ENCODE data around the gene NPR1.
"Not testable (repeated sequence)": the region's sequence is repeated elsewhere in the genome, so short reads cannot be mapped to it uniquely, and the experiment has no call there.

NPR1 gene

DNA sequence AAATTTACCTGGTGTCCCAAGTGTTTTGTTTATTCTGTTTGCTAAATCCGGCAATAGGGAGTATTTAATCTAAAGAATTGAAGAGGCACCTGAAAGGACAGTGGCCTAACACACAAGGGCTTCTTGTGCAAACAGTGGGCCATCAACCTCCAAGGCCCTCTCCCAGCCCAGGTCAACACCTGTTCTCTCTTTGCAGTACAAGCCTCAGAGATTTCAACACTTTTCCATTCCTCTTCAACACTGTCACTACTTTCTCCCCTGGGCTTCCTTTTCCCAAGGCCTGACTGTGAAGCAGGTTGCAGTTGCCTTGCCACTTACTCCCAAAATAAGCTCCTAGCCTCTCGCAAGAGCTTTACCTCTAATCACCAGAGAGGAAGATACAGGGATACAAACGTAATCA, 23.2 kb upstream of the NPR1 start:
- Histone ChIP-seq H3K36me3 (ENCODE audit: control insufficient read depth, insufficient read depth, low read length) (no peaks in the 10 kb centered on the region), H3K27ac (ENCODE audit: low read depth, low read length) (no peak overlapping the region), H3K9ac (ENCODE audit: low read length) (no peak overlapping the region), H3K4me3 (ENCODE audit: low read length) (no peak overlapping the region), H3K27me3 (ENCODE audit: control insufficient read depth, insufficient read depth, low read length) (no peaks in the 10 kb centered on the region), H3K4me1 (ENCODE audit: control insufficient read depth, insufficient read depth, low read length) (peaks cover 6% of the 10 kb centered on the region)

DNA sequence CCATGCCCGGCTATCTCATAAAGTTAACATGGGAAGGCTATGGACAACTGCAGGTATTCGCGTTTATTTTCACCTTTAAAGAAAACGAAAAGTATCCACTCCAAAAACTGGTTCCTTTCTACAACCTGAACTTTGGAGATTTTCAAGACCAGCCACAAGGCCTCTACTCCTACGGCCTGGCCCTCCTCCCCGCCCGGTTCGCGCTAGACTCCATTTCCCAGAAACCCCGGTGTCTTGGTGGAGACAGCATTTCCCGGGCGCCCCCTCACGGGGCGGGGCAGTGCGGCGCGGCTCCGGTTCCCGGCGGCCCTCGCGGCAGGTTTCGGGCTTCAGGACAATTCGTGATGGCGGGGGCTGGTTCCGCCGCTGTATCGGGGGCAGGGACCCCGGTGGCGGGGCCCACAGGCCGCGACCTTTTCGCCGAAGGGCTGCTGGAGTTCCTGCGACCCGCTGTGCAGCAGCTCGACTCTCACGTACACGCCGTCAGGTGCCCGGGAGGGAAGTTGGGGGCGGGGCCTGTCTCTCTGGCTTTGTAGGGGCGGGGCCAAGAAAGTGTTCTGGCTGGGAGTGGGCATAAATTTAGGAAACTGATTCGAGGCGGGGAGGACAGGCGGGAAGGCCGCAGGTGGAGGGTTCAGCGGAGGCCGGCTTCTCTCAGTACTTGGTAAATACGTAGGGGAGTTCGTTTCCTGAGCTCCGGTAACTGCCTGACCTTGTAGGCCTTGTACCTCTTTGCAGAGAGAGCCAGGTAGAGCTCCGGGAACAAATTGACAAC, 19.9 kb upstream of the NPR1 start, which contains the start of gene SNAPIN:
Gene SNAPIN, plus strand, starts transcription at position 304 of the 775 bp plus-strand sequence. Its CDS starts 41 bp downstream, at position 345.
- Histone ChIP-seq H3K27ac (ENCODE audit: low read depth, low read length) (peak within 1 kb of the TSS; percentile 91), H3K4me3 (ENCODE audit: low read length) (peak within 1 kb of the TSS; percentile 81), H3K4me1 (ENCODE audit: control insufficient read depth, insufficient read depth, low read length) (peaks cover 6% of the 10 kb centered on the region), H3K27me3 (ENCODE audit: control insufficient read depth, insufficient read depth, low read length) (no peaks in the 10 kb centered on the region), H3K36me3 (ENCODE audit: control insufficient read depth, insufficient read depth, low read length) (peaks cover 18% of the 10 kb centered on the region), H3K9ac (ENCODE audit: low read length) (peak within 1 kb of the TSS; percentile 20)

DNA sequence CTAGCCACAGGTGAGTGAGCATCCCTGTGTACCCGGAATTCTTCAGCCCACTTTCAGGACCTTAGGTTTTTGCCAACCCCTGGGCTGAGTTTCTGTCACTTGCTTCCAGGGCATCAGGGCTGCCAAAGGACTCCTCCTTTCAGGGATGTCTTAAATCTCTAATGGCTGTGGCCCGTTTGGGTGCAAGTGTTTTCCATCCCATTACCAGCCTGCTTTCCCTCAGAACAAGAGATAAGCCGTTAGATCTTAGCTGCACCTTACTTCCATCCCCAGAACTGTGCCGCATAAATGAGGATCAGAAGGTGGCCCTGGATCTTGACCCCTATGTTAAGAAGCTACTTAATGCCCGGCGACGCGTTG, 19.3 kb upstream of the NPR1 start:
- Histone ChIP-seq H3K9ac (ENCODE audit: low read length) (peak overlapping the region; percentile 20), H3K27ac (ENCODE audit: low read depth, low read length) (peak overlapping the region; percentile 91), H3K4me3 (ENCODE audit: low read length) (peak overlapping the region; percentile 81), H3K27me3 (ENCODE audit: control insufficient read depth, insufficient read depth, low read length) (no peaks in the 10 kb centered on the region), H3K36me3 (ENCODE audit: control insufficient read depth, insufficient read depth, low read length) (peaks cover 19% of the 10 kb centered on the region), H3K4me1 (ENCODE audit: control insufficient read depth, insufficient read depth, low read length) (peaks cover 6% of the 10 kb centered on the region)

DNA sequence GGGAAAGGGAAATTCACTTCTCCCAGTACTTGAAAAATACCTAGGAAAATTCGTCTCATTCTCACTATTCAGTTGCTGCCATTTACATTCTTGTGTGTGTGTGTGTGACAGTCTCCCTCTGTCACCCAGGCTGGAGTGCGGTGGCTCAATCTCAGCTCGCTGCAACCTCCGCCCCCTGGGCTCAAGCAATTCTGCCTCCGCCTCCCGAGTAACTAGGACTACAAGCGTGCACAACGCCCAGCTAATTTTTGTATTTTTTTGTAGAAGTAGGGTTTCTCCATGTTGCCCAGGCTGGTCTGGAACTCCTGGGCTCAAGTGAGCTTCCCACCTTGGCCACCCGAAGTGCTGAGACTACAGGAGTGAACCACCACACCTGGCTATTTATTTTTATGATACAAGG, 18.8 kb upstream of the NPR1 start:
- Histone ChIP-seq H3K27ac (ENCODE audit: low read depth, low read length) (no peak overlapping the region), H3K4me3 (ENCODE audit: low read length) (no peak overlapping the region), H3K36me3 (ENCODE audit: control insufficient read depth, insufficient read depth, low read length) (peaks cover 24% of the 10 kb centered on the region), H3K9ac (ENCODE audit: low read length) (no peak overlapping the region), H3K4me1 (ENCODE audit: control insufficient read depth, insufficient read depth, low read length) (peaks cover 6% of the 10 kb centered on the region), H3K27me3 (ENCODE audit: control insufficient read depth, insufficient read depth, low read length) (no peaks in the 10 kb centered on the region)

DNA sequence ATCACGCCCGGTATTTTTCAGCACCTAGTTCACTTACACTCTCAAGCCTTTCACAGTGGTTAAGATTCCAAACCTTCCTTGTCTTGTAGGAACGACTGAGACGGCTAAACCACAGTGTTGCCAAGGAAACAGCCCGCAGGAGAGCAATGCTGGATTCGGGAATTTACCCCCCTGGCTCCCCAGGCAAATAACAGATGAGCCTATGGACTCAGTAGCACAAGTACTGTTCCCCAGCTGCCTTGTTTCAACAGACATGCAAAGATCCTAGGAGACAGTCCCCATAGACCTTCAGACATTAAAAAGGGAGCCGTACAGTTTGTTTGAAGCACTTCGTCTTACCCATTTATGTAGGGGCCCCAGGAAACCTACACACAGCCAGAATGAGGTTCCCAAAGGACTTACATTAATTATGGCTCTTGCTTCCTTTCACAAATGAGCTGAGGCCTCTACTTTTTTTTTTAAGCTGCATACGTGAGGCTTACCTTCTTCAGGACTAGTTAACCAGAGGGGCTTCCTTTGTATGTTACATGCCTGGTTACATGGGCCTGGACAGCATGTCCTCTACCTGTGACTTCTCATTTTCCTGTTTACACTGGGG, 17.3 kb upstream of the NPR1 start:
- no peak overlapping the region for H3K27ac ChIP-seq (ENCODE audit: low read depth, low read length)
- H3K36me3 ChIP-seq (ENCODE audit: control insufficient read depth, insufficient read depth, low read length) = peaks cover 32% of the 10 kb centered on the region
- H3K9ac ChIP-seq (ENCODE audit: low read length) = no peak overlapping the region

DNA sequence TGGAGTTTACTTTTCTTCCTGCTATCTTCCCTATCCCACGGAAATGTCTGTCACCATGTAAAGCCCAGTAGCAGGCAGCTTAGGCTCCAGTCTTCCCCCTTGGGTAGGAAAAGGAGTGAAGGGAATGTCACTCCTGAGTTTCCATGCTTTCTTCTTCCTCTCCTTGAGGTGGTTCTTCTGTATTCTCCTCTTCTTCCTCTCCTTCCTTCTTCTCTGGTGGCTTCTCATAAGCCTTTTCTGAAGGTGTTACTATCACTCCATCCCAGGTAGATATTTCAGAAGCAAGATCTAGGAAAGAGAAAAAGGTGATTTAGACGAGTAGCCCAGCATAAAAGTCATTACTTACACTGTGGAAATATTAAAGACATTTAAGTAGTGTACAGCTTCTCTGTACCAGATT, 16.2 kb upstream of the NPR1 start:
- no peaks in the 10 kb centered on the region for H3K27me3 ChIP-seq (ENCODE audit: control insufficient read depth, insufficient read depth, low read length)
- peaks cover 6% of the 10 kb centered on the region for H3K4me1 ChIP-seq (ENCODE audit: control insufficient read depth, insufficient read depth, low read length)
- no peak overlapping the region for H3K9ac ChIP-seq (ENCODE audit: low read length)
- no peak overlapping the region for H3K4me3 ChIP-seq (ENCODE audit: low read length)
- no peak overlapping the region for H3K27ac ChIP-seq (ENCODE audit: low read depth, low read length)
- H3K36me3 ChIP-seq (ENCODE audit: control insufficient read depth, insufficient read depth, low read length) = peaks cover 42% of the 10 kb centered on the region

More for the DNA sequence above, 17.3 kb upstream of the NPR1 start:
- no peaks in the 10 kb centered on the region for H3K27me3 ChIP-seq (ENCODE audit: control insufficient read depth, insufficient read depth, low read length)
- peaks cover 6% of the 10 kb centered on the region for H3K4me1 ChIP-seq (ENCODE audit: control insufficient read depth, insufficient read depth, low read length)
- H3K4me3 ChIP-seq (ENCODE audit: low read length) = no peak overlapping the region

DNA sequence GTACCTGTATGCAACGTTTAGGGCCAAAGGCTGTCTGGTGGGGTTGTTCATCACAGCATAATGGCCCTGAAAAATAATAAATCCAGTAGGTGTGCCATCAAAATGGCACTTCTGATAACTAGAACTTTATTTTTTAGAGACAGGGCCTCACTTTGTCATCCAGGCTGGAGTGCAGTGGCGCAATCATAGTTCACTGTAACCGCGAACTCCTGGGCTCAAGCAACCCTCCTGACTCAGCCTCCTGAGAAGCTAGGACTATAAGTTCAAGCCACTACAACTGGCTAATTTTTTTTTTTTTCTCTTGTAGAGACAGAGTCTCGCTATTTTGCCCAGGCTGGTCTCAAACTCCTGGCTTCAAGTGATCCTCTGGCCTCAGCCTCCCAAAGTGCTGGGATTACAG, 15.3 kb upstream of the NPR1 start:
- Histone ChIP-seq H3K4me3 (ENCODE audit: low read length) (no peak overlapping the region), H3K4me1 (ENCODE audit: control insufficient read depth, insufficient read depth, low read length) (peaks cover 6% of the 10 kb centered on the region), H3K9ac (ENCODE audit: low read length) (no peak overlapping the region), H3K36me3 (ENCODE audit: control insufficient read depth, insufficient read depth, low read length) (peaks cover 47% of the 10 kb centered on the region), H3K27ac (ENCODE audit: low read depth, low read length) (no peak overlapping the region), H3K27me3 (ENCODE audit: control insufficient read depth, insufficient read depth, low read length) (no peaks in the 10 kb centered on the region)

DNA sequence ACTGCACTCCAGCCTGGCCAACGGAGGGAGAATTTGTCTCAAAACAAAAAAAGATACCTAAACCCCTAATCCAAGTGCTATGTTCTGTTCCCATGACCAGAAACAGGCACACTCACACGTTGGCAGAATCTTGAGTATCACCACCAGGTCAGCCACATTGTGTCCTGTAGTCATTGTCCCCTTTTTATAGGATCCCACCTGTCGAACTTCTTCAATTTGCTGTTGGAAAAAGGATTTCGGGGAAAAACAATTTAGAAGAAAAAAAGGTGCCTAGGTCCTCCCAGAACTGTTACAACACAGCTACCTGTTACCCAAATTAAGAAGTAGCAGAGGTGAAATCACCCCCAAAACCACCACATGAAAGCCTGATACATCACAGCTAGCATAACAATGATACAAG, 11.0 kb upstream of the NPR1 start:
- peaks cover 8% of the 10 kb centered on the region for H3K4me1 ChIP-seq (ENCODE audit: control insufficient read depth, insufficient read depth, low read length)
- no peak overlapping the region for H3K27ac ChIP-seq (ENCODE audit: low read depth, low read length)
- no peak overlapping the region for H3K4me3 ChIP-seq (ENCODE audit: low read length)
- H3K9ac ChIP-seq (ENCODE audit: low read length) = no peak overlapping the region
- H3K27me3 ChIP-seq (ENCODE audit: control insufficient read depth, insufficient read depth, low read length) = no peaks in the 10 kb centered on the region
- peaks cover 35% of the 10 kb centered on the region for H3K36me3 ChIP-seq (ENCODE audit: control insufficient read depth, insufficient read depth, low read length)

DNA sequence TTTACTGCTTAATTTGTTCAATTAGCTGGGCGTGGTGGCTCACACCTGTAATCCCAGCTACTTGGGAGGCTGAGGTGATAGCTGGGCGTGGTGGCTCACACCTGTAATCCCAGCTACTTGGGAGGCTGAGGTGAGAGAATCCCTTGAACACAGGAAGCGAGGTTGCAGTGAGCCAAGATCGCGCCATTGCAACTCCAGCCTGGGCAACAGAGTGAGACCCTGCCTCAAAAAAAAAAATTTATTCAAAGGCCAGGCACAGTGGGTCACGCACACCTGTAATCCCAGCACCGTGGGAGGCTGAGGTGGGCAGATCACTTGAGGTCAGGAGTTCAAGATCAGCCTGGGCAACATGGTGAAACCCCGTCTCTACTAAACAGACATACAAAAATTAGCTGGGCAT, 9.8 kb upstream of the NPR1 start:
- not testable (repeated sequence) for H3K27ac ChIP-seq (ENCODE audit: low read depth, low read length); H3K4me1 ChIP-seq (ENCODE audit: control insufficient read depth, insufficient read depth, low read length); H3K4me3 ChIP-seq (ENCODE audit: low read length); H3K27me3 ChIP-seq (ENCODE audit: control insufficient read depth, insufficient read depth, low read length); H3K9ac ChIP-seq (ENCODE audit: low read length)
- peaks cover 29% of the 10 kb centered on the region for H3K36me3 ChIP-seq (ENCODE audit: control insufficient read depth, insufficient read depth, low read length)

DNA sequence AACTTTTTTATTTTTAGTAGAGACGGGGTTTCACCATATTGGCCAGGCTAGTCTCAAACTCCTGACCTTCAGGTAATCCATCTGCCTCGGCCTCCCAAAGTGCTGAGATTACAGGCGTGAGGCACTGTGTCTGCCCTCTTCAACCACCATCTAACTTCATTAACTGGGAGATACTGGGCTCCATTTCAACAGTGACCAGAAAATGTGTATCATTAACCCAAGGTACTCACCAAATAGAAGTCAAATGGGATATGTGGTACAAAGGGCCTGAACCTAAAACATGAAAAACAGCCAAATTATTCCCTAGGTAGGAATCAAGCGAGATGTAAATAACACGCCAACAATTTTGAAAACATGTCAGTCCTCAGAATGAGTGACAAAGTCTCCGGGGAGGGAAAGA, 8.9 kb upstream of the NPR1 start:
- Histone ChIP-seq H3K27me3 (ENCODE audit: control insufficient read depth, insufficient read depth, low read length) (no peaks in the 10 kb centered on the region), H3K4me1 (ENCODE audit: control insufficient read depth, insufficient read depth, low read length) (peaks cover 8% of the 10 kb centered on the region), H3K9ac (ENCODE audit: low read length) (no peak overlapping the region), H3K36me3 (ENCODE audit: control insufficient read depth, insufficient read depth, low read length) (peaks cover 23% of the 10 kb centered on the region), H3K27ac (ENCODE audit: low read depth, low read length) (no peak overlapping the region), H3K4me3 (ENCODE audit: low read length) (no peak overlapping the region)

DNA sequence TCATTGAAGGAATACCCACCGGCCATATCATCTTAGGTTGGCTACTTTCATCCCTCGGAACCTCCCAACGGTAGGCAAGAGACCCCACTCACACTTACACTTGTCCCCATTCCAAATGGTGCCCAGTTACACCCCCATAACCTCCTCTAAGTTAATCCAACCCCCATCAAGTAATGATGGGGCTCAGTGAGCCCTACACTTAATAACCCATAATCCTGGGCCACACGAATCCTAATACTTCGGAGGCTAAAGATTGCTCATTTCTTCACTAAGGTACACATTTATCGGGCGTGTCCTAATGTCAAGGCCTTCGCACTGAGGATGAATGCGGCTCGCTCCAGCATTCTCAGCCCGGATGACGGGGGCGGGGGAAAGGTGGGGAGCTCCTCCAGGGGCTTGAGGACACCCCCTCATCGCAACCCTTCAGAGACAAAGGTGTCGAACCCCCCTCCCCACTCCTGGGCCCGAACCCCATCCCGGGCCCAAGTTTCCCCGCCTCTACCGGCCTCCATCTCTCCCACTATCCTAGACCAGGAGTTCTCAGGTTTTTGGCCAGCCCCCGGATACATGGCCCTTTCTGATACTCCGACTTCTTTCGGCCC, 8.1 kb upstream of the NPR1 start:
- H3K4me3 ChIP-seq (ENCODE audit: low read length) = peak overlapping the region; percentile 95
- H3K27me3 ChIP-seq (ENCODE audit: control insufficient read depth, insufficient read depth, low read length) = no peaks in the 10 kb centered on the region
- peak overlapping the region; percentile 84 for H3K27ac ChIP-seq (ENCODE audit: low read depth, low read length)
- peaks cover 8% of the 10 kb centered on the region for H3K4me1 ChIP-seq (ENCODE audit: control insufficient read depth, insufficient read depth, low read length)
- H3K36me3 ChIP-seq (ENCODE audit: control insufficient read depth, insufficient read depth, low read length) = peaks cover 16% of the 10 kb centered on the region
- H3K9ac ChIP-seq (ENCODE audit: low read length) = peak overlapping the region; percentile 82

DNA sequence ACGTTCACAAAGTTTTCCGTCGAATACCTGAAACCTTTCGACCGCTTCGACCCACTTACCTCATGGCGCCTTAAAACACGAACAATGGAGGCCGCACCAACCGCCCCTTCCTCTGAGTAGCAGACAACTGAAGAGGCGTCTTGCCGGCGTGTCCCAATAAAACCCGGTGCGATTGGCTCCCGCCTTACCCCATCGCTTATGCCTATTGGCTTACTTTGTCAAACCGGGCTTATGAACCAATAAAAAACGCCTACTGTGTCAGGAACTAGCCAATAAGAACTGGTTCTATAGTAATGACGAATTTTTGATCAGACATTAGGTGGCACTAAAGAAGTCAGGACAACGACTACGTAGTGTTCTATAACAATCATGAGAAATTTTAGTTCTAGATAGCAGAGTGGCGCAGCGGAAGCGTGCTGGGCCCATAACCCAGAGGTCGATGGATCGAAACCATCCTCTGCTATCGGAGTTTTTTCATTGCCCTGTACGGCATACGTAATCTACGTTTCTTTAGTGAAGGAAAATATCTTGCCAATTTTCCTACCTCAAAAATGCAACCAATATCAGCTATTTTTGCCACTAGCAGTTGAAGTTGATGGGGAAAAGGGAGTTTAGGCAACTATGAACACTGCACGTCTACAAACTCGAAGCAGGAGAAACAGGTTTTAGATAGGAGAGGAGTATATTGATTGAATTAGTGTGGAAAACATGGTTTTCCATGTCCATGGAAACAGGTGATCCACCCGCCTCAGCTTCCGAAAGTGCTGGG, 7.4 kb upstream of the NPR1 start, which contains the start of gene ILF2:
Gene ILF2, minus strand, starts transcription at position 135 of the 769 bp plus-strand sequence. Its CDS starts 71 bp downstream, at position 64.
- Histone ChIP-seq H3K9ac (ENCODE audit: low read length) (peak within 1 kb of the TSS; percentile 82), H3K4me3 (ENCODE audit: low read length) (peak within 1 kb of the TSS; percentile 95), H3K27ac (ENCODE audit: low read depth, low read length) (peak within 1 kb of the TSS; percentile 84), H3K4me1 (ENCODE audit: control insufficient read depth, insufficient read depth, low read length) (peaks cover 8% of the 10 kb centered on the region), H3K27me3 (ENCODE audit: control insufficient read depth, insufficient read depth, low read length) (no peaks in the 10 kb centered on the region), H3K36me3 (ENCODE audit: control insufficient read depth, insufficient read depth, low read length) (peaks cover 15% of the 10 kb centered on the region)
